ENCODE results near the gene NDUFA3. TPM values are rescaled to one million over a fixed set of nuclear protein-coding genes. Genes with fewer than 3 reads are reported as not detected.

The NDUFA3 gene
- total and polyA plus RNA-seq, 2 of the 13 experiments (the other 11 are each of a cell fraction or from before 2014, with no cell fraction given): 31.6 to 75.4 TPM

DNA sequence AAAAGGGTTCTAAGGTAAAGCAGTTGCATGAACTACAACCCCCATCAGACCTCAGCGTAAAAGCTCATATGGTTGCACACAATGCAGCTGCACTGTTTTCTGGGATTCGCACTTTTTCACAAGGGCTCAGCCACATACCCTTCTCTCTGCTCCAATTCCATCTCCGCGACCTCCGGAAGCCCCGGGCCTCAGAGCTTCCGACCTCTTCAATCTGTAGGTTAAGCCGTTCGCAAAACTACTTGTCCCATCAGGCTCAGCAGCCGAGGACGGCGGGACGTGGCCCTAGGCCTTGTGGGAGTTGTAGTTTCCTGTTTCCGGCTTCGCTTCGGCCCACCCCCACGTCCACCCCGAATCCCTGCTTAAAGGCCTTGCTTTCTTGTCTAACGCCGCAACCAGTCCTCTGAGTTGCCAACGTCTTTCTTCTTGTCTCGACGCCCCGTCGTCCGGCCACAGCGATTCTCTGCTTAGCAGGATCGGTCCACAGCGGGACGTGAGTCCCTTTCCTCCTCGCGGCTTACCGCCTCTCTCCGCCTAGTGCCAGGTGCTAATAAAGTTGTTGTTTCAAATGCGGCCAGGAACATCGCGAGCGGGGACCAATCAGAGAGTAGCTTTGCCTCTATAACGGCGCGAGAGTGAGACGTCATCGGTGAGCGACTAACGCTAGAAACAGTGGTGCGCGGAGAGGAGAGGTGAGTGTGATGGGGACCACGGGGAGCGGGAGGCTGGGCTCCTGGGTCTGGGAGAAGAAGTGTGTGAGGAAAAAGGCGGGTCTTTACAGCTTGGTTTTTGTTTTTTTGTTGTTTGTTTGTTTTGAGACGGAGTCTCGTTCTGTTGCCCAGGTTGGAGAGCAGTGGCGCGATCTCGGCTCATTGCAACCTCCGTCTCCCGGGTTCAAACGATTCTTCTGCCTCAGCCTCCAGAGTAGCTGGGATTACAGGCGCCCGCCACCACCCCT lies 12.7 kb downstream of the NDUFA3 start, which contains the start of the genes PRPF31 and TFPT:
PRPF31 (plus strand) TSS at position 646 of the 955 bp plus-strand sequence. CDS start 2,525 bp downstream, outside the sequence.
TFPT (minus strand) TSS at position 549 of the 955 bp plus-strand sequence; CDS start at position 161, 388 bp downstream.
- Histone ChIP-seq H3K27ac (ENCODE audit: extremely low read length, insufficient read depth, low read length) (peak within 1 kb of the TSS; percentile 88), H4K20me1 (ENCODE audit: insufficient read depth, low read length) (no peaks in the 10 kb centered on the region), H3K36me3 (replicated peaks in 1 of 2; ENCODE audit: control insufficient read depth in 1 of 2, insufficient read depth in 2 of 2, low read length in 2 of 2) (peaks cover 8 to 33% of the 10 kb centered on the region in 2 experiments; a peak in 3 of 5 replicates), H3K79me2 (ENCODE audit: insufficient read depth, low read length) (peaks cover 22% of the 10 kb centered on the region), H3K4me1 (ENCODE audit: insufficient read depth, low read length) (peaks cover 21% of the 10 kb centered on the region), H3K27me3 (ENCODE audit: control insufficient read depth in 1 of 2, insufficient read depth in 2 of 2, low read length in 2 of 2) (no peaks in the 10 kb centered on the region; a peak in 1 of 5 replicates), H3K9me3 (ENCODE audit: low read length) (no peaks in the 10 kb centered on the region), H3K4me3 (replicated peaks in 1 of 3; ENCODE audit: insufficient read depth in 1 of 3, low read depth in 2 of 3, low read length in 3 of 3) (peak within 1 kb of the TSS; percentile 77 to 91 (median 82)), H3K4me2 (ENCODE audit: low read depth, low read length) (peak within 1 kb of the TSS; percentile 79), H3K9ac (ENCODE audit: insufficient read depth, low read depth, low read length) (peak within 1 kb of the TSS; percentile 86), H2AFZ (ENCODE audit: low read length) (no peak within 1 kb of the TSS)
- intact Hi-C loops (cut with micrococcal nuclease; ENCODE audit: unreplicated experiment) (no loop called here), in situ Hi-C loops (cut with HindIII; ENCODE audit: extremely low pct_ligation_motif_present, low pct_unique_long_range_greater_than_20kb) (no loop called here)
- TSS peak; percentile 92 for BruUV-seq (replicated peaks)
- ChIA-PET CTCF (ENCODE audit: low intra/inter-chr PET ratio, low total read pairs) (no interaction called here), POLR2A (interaction anchor here (1.0 to 2.6 kb wide), 9 partner anchors 13 to 249 kb away, joined by 3 to 38 read pairs (median 6); partner anchors contain the start of genes CNOT3, LENG1, MBOAT7 and NDUFA3)
- ATAC-seq (peak; percentile 97), DNase-seq (ENCODE audit: low spot score) (peak; percentile 96), FAIRE-seq (peak; percentile 95)
- WGBS (ENCODE audit: low lambda C conversion rate): 1% methylated on average over 54 of the region's 60 CpGs
- TF ChIP-seq, protein P1, sequence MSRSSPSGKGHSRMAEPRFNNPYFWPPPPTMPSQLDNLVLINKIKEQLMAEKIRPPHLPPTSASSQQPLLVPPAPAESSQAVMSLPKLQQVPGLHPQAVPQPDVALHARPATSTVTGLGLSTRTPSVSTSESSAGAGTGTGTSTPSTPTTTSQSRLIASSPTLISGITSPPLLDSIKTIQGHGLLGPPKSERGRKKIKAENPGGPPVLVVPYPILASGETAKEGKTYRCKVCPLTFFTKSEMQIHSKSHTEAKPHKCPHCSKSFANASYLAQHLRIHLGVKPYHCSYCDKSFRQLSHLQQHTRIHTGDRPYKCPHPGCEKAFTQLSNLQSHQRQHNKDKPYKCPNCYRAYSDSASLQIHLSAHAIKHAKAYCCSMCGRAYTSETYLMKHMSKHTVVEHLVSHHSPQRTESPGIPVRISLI (CRISPR knock-in tag; IDR thresholded peaks at IDR 0.05; ENCODE audit: borderline replicate concordance): no peak; the same call in 1 of the 2 replicates
- TF ChIP-seq ZNF292 (CRISPR knock-in tag; IDR thresholded peaks at IDR 0.05; ENCODE audit: borderline replicate concordance, low read depth): no peak; the same call in 1 of the 2 replicates
- TF ChIP-seq, protein P2, sequence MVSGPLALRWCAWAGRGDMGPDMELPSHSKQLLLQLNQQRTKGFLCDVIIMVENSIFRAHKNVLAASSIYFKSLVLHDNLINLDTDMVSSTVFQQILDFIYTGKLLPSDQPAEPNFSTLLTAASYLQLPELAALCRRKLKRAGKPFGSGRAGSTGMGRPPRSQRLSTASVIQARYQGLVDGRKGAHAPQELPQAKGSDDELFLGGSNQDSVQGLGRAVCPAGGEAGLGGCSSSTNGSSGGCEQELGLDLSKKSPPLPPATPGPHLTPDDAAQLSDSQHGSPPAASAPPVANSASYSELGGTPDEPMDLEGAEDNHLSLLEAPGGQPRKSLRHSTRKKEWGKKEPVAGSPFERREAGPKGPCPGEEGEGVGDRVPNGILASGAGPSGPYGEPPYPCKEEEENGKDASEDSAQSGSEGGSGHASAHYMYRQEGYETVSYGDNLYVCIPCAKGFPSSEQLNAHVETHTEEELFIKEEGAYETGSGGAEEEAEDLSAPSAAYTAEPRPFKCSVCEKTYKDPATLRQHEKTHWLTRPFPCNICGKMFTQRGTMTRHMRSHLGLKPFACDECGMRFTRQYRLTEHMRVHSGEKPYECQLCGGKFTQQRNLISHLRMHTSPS (CRISPR knock-in tag; IDR thresholded peaks at IDR 0.05; ENCODE audit: low read depth): no peak
- TF ChIP-seq SUZ12 (IDR thresholded peaks at IDR 0.05; ENCODE audit: low read depth, low read length): peak; percentile 94
- no peak for TF ChIP-seq NFE2L1 (CRISPR knock-in tag; IDR thresholded peaks at IDR 0.05; ENCODE audit: borderline replicate concordance)
- peak; percentile 100 for TF ChIP-seq KDM5A (IDR thresholded peaks at IDR 0.05; ENCODE audit: borderline replicate concordance, low read length)
- TF ChIP-seq ZNF747 (CRISPR knock-in tag; IDR thresholded peaks at IDR 0.05; ENCODE audit: borderline replicate concordance): no peak
- TF ChIP-seq ARNT2 (CRISPR knock-in tag; IDR thresholded peaks at IDR 0.05; ENCODE audit: low read depth): no peak; the same call in none of the 2 replicates
- no peak for TF ChIP-seq CHCHD3 (CRISPR knock-in tag; IDR thresholded peaks at IDR 0.05)
- no peak; the same call in 1 of the 2 replicates for TF ChIP-seq ZKSCAN8 (CRISPR knock-in tag; IDR thresholded peaks at IDR 0.05; ENCODE audit: borderline replicate concordance)
- no peak for TF ChIP-seq ZNF333 (CRISPR knock-in tag; IDR thresholded peaks at IDR 0.05; ENCODE audit: borderline replicate concordance)
- 0 out of 2 replicates have a peak, but pooled peaks have one; percentile 63 for TF ChIP-seq KLF12 (CRISPR knock-in tag; IDR thresholded peaks at IDR 0.05; ENCODE audit: borderline replicate concordance)
- peak; percentile 79; the same call in 1 of the 2 replicates for TF ChIP-seq ZNF605 (CRISPR knock-in tag; IDR thresholded peaks at IDR 0.05)
- TF ChIP-seq, protein P3, sequence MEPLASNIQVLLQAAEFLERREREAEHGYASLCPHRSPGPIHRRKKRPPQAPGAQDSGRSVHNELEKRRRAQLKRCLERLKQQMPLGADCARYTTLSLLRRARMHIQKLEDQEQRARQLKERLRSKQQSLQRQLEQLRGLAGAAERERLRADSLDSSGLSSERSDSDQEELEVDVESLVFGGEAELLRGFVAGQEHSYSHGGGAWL (CRISPR knock-in tag; IDR thresholded peaks at IDR 0.05): 0 out of 2 replicates have a peak, but pooled peaks have one; percentile 52
- no peak; the same call in 1 of the 2 replicates for TF ChIP-seq CAMTA2 (CRISPR knock-in tag; IDR thresholded peaks at IDR 0.05; ENCODE audit: borderline replicate concordance)
- TF ChIP-seq ZNF766 (CRISPR knock-in tag; IDR thresholded peaks at IDR 0.05; ENCODE audit: borderline replicate concordance): no peak
- no peak for TF ChIP-seq ATAD3A (CRISPR knock-in tag; IDR thresholded peaks at IDR 0.05)
- peak; percentile 55 for TF ChIP-seq TBL1XR1 (IDR thresholded peaks at IDR 0.05; ENCODE audit: borderline replicate concordance, low read length, partially characterized antibody)
